WTC11 (cell line): ENCODE measurements around the gene SDF2. TPM values are rescaled to one million over a fixed set of nuclear protein-coding genes. Genes with fewer than 3 reads are reported as not detected.

Experiments used
- ATAC-seq: fragments of 200-7000 bp; cut with Tn5 transposase; 2 replicates; pipeline ENCODE4 v1.10.0; 2021; ENCODE audit warnings: mild to moderate bottlenecking, moderate library complexity
- CTCF ChIA-PET: fragments of 300-600 bp; sonication (Branson Sonifier 250); formaldehyde crosslinking; loops from one replicate; lab custom pipeline; 2021; ENCODE audit warnings: antibody characterized with exemption; lab: Charles Lee
- POLR2A ChIA-PET: fragments of 350-600 bp; sonication (Branson Sonifier 250); formaldehyde crosslinking; loops from one replicate; lab custom pipeline; 2021; ENCODE audit warnings: antibody characterized with exemption; lab: Charles Lee
- DNase-seq: peaks from one replicate; pipeline ENCODE4 v3.0.0; 2021; ENCODE audit warnings: low spot score
- H3K27ac Mint-ChIP-seq: 2 replicates; pipeline ENCODE4 v1.8.0; 2021; ENCODE audit warnings: mixed read lengths
- H3K27me3 Mint-ChIP-seq: 2 replicates; pipeline ENCODE4 v1.8.0; 2021; ENCODE audit warnings: low read depth, mild to moderate bottlenecking, moderate library complexity, mixed read lengths
- H3K36me3 Mint-ChIP-seq: 2 replicates; pipeline ENCODE4 v1.8.0; 2021; ENCODE audit warnings: mixed read lengths
- H3K4me1 Mint-ChIP-seq: 2 replicates; pipeline ENCODE4 v1.8.0; 2022; ENCODE audit warnings: mixed read lengths
- H3K4me3 Mint-ChIP-seq: 2 replicates; pipeline ENCODE4 v1.8.0; 2021; ENCODE audit warnings: mild to moderate bottlenecking, moderate library complexity, mixed read lengths
- H3K9me3 Mint-ChIP-seq: 2 replicates; pipeline ENCODE4 v1.8.0; 2021; ENCODE audit warnings: mixed read lengths
- CREB1 ChIP-seq: sonication (generic); formaldehyde crosslinking; IDR thresholded peaks from 2 replicates; pipeline ENCODE4 v1.8.0; 2023; ENCODE audit warnings: mild to moderate bottlenecking, missing genetic modification reagents
- CTCF ChIP-seq: fragments of 200-600 bp; IDR thresholded peaks from 2 replicates; pipeline ENCODE4 v1.8.0; 2022; ENCODE audit warnings: antibody characterized with exemption
- FOXK1 ChIP-seq: sonication (generic); formaldehyde crosslinking; IDR thresholded peaks from 2 replicates; pipeline ENCODE4 v1.8.0; 2022; ENCODE audit warnings: mild to moderate bottlenecking, moderate library complexity, missing genetic modification reagents
- FOXP1 ChIP-seq: sonication (generic); formaldehyde crosslinking; IDR thresholded peaks from 2 replicates; pipeline ENCODE4 v1.8.0; 2022; ENCODE audit warnings: missing genetic modification reagents, mild to moderate bottlenecking, moderate library complexity, borderline replicate concordance
- IRF2 ChIP-seq: sonication (generic); formaldehyde crosslinking; IDR thresholded peaks from 2 replicates; pipeline ENCODE4 v1.8.0; 2022; ENCODE audit warnings: low read depth, missing genetic modification reagents, borderline replicate concordance
- JUN ChIP-seq: sonication (generic); formaldehyde crosslinking; IDR thresholded peaks from 2 replicates; pipeline ENCODE4 v1.8.0; 2023; ENCODE audit warnings: mild to moderate bottlenecking, missing genetic modification reagents
- KAT7 ChIP-seq: sonication (generic); formaldehyde crosslinking; IDR thresholded peaks from 2 replicates; pipeline ENCODE4 v1.8.1; 2023; ENCODE audit warnings: missing genetic modification reagents, mild to moderate bottlenecking, borderline replicate concordance
- MLX ChIP-seq: sonication (generic); formaldehyde crosslinking; IDR thresholded peaks from 2 replicates; pipeline ENCODE4 v1.8.1; 2023; ENCODE audit warnings: mild to moderate bottlenecking, missing genetic modification reagents, moderate library complexity
- PRRX2 ChIP-seq: fragments of 250-450 bp; sonication (Bioruptor Pico); IDR thresholded peaks from 2 replicates; pipeline ENCODE4 v1.8.0; 2021; ENCODE audit warnings: mild to moderate bottlenecking
- RELA ChIP-seq: sonication (generic); formaldehyde crosslinking; IDR thresholded peaks from 2 replicates; pipeline ENCODE4 v1.8.1; 2022; ENCODE audit warnings: missing genetic modification reagents, mild to moderate bottlenecking, borderline replicate concordance
- RORB ChIP-seq: fragments of 250-450 bp; sonication (Bioruptor Pico); IDR thresholded peaks from 2 replicates; pipeline ENCODE4 v1.9.0; 2021; ENCODE audit warnings: mild to moderate bottlenecking
- STAT6 ChIP-seq: sonication (generic); formaldehyde crosslinking; conservative IDR thresholded peaks from 2 replicates; pipeline ENCODE4 v1.8.1; 2023; ENCODE audit warnings: mild to moderate bottlenecking, low read depth, missing genetic modification reagents, moderate library complexity
- TP53 ChIP-seq: sonication (generic); formaldehyde crosslinking; IDR thresholded peaks from 2 replicates; pipeline ENCODE4 v1.8.1; 2023; ENCODE audit warnings: mild to moderate bottlenecking, missing genetic modification reagents
- ZNF263 ChIP-seq: sonication (generic); formaldehyde crosslinking; IDR thresholded peaks from 2 replicates; pipeline ENCODE4 v1.8.1; 2022; ENCODE audit warnings: low read depth, mild to moderate bottlenecking, moderate library complexity, missing genetic modification reagents
- ZNF425 ChIP-seq: fragments of 250-450 bp; sonication (Bioruptor Pico); conservative IDR thresholded peaks from 2 replicates; pipeline ENCODE4 v1.9.0; 2021; ENCODE audit warnings: mild to moderate bottlenecking
- ZSCAN18 ChIP-seq: fragments of 250-450 bp; sonication (Bioruptor Pico); IDR thresholded peaks from 2 replicates; pipeline ENCODE4 v2.1.2; 2022; ENCODE audit warnings: mild to moderate bottlenecking, moderate library complexity
- total RNA-seq: library from RNA; stranded (reverse); gene quantifications from 3 replicates; pipeline ENCODE4 v1.2.3, GENCODE V29; 2021
- TF ChIP-seq, protein P1 (sequence below): sonication (generic); formaldehyde crosslinking; IDR thresholded peaks from 2 replicates; pipeline ENCODE4 v1.8.1; 2022; ENCODE audit warnings: missing genetic modification reagents, borderline replicate concordance
- TF ChIP-seq, protein P2 (sequence below): sonication (generic); formaldehyde crosslinking; IDR thresholded peaks from 2 replicates; pipeline ENCODE4 v1.8.1; 2022; ENCODE audit warnings: low read depth, mild to moderate bottlenecking, moderate library complexity, missing genetic modification reagents, borderline replicate concordance
- TF ChIP-seq, protein P3 (sequence below): sonication (generic); formaldehyde crosslinking; IDR thresholded peaks from 2 replicates; pipeline ENCODE4 v1.8.0; 2022; ENCODE audit warnings: missing genetic modification reagents

Gene SDF2
- total RNA-seq, 1 experiment from 2014 or later, result 49.4 TPM

GRCh38 chr17:28689011-28689410 is 27.3 kb upstream of the SDF2 start:
- no peak for ATAC-seq
- CTCF ChIA-PET, result no interaction called here
- peaks cover 89% of the 10 kb centered on the region for H3K36me3 Mint-ChIP-seq
- H3K4me1 Mint-ChIP-seq, result no peaks in the 10 kb centered on the region
- H3K4me3 Mint-ChIP-seq, result no peak overlapping the region
- no peaks in the 10 kb centered on the region for H3K27me3 Mint-ChIP-seq
- no peak for DNase-seq
- H3K27ac Mint-ChIP-seq, result no peak overlapping the region
- no peak for TF ChIP-seq ZNF425 (CRISPR knock-in tag)
- TF ChIP-seq FOXK1 (CRISPR knock-in tag), result no peak
- TF ChIP-seq JUN (CRISPR knock-in tag), result no peak
- TF ChIP-seq, protein P1, sequence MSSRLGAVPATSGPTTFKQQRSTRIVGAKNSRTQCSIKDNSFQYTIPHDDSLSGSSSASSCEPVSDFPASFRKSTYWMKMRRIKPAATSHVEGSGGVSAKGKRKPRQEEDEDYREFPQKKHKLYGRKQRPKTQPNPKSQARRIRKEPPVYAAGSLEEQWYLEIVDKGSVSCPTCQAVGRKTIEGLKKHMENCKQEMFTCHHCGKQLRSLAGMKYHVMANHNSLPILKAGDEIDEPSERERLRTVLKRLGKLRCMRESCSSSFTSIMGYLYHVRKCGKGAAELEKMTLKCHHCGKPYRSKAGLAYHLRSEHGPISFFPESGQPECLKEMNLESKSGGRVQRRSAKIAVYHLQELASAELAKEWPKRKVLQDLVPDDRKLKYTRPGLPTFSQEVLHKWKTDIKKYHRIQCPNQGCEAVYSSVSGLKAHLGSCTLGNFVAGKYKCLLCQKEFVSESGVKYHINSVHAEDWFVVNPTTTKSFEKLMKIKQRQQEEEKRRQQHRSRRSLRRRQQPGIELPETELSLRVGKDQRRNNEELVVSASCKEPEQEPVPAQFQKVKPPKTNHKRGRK (CRISPR knock-in tag), result no peak
- TF ChIP-seq, protein P2, sequence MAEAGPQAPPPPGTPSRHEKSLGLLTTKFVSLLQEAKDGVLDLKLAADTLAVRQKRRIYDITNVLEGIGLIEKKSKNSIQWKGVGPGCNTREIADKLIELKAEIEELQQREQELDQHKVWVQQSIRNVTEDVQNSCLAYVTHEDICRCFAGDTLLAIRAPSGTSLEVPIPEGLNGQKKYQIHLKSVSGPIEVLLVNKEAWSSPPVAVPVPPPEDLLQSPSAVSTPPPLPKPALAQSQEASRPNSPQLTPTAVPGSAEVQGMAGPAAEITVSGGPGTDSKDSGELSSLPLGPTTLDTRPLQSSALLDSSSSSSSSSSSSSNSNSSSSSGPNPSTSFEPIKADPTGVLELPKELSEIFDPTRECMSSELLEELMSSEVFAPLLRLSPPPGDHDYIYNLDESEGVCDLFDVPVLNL, result no peak
- POLR2A ChIA-PET, result no interaction called here
- H3K9me3 Mint-ChIP-seq, result no peaks in the 10 kb centered on the region

DNA sequence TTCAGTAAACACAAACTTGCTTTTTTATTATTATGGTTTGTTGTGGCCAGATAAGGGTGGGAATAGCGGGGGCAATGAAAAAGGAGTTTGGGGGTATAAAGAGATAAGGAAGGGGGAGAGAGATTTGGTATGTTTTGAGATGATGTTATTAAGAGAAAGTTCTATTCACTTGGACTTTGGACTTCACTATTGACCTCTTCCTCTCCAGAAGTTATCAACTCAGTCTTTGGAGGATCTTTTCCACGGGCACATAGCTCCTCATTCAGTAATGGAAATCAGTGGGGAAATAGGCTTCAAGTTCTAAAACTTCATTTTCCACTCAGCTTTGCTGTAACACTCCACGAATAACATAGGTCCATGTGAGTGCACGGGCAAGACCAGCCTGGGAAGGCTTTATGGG is 26.8 kb upstream of the SDF2 start:
- CTCF ChIA-PET, result no interaction called here
- TF ChIP-seq FOXP1, result no peak
- TF ChIP-seq CTCF, result no peak
- TF ChIP-seq PRRX2 (CRISPR knock-in tag), result no peak
- TF ChIP-seq RORB (CRISPR knock-in tag), result no peak
- TF ChIP-seq KAT7 (CRISPR knock-in tag), result no peak
- TF ChIP-seq, protein P3, sequence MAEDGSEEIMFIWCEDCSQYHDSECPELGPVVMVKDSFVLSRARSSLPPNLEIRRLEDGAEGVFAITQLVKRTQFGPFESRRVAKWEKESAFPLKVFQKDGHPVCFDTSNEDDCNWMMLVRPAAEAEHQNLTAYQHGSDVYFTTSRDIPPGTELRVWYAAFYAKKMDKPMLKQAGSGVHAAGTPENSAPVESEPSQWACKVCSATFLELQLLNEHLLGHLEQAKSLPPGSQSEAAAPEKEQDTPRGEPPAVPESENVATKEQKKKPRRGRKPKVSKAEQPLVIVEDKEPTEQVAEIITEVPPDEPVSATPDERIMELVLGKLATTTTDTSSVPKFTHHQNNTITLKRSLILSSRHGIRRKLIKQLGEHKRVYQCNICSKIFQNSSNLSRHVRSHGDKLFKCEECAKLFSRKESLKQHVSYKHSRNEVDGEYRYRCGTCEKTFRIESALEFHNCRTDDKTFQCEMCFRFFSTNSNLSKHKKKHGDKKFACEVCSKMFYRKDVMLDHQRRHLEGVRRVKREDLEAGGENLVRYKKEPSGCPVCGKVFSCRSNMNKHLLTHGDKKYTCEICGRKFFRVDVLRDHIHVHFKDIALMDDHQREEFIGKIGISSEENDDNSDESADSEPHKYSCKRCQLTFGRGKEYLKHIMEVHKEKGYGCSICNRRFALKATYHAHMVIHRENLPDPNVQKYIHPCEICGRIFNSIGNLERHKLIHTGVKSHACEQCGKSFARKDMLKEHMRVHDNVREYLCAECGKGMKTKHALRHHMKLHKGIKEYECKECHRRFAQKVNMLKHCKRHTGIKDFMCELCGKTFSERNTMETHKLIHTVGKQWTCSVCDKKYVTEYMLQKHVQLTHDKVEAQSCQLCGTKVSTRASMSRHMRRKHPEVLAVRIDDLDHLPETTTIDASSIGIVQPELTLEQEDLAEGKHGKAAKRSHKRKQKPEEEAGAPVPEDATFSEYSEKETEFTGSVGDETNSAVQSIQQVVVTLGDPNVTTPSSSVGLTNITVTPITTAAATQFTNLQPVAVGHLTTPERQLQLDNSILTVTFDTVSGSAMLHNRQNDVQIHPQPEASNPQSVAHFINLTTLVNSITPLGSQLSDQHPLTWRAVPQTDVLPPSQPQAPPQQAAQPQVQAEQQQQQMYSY (CRISPR knock-in tag), result no peak
- no peak for TF ChIP-seq CREB1
- no peak for TF ChIP-seq TP53 (CRISPR knock-in tag)
- no peak for TF ChIP-seq ZNF263 (CRISPR knock-in tag)
- no peak for TF ChIP-seq MLX (CRISPR knock-in tag)
- no peak for TF ChIP-seq IRF2 (CRISPR knock-in tag)
- no peak for TF ChIP-seq RELA (CRISPR knock-in tag)
- TF ChIP-seq ZSCAN18 (CRISPR knock-in tag), result no peak
- no peak for TF ChIP-seq STAT6 (CRISPR knock-in tag)

More for the DNA sequence above, 26.8 kb upstream of the SDF2 start:
- Mint-ChIP-seq H3K4me1 (no peaks in the 10 kb centered on the region), H3K27me3 (no peaks in the 10 kb centered on the region), H3K36me3 (peaks cover 87% of the 10 kb centered on the region), H3K9me3 (no peaks in the 10 kb centered on the region), H3K4me3 (no peak overlapping the region), H3K27ac (no peak overlapping the region)
- DNase-seq, result no peak
- ATAC-seq, result no peak
- POLR2A ChIA-PET, result no interaction called here
